RWPE2 (cell line): ENCODE measurements around the gene RAVER1.
"Not testable (repeated sequence)": the region's sequence is repeated elsewhere in the genome, so short reads cannot be mapped to it uniquely, and the experiment has no call there.

ENCODE experiments used
- ATAC-seq: fragments of 200-7000 bp; cut with Tn5 transposase; 3 replicates; pipeline ENCODE4 v1.9.1; 2021; ENCODE audit warnings: low read depth
- DNase-seq: peaks from one replicate; pipeline ENCODE4 v3.0.0-alpha.2; 2020; ENCODE audit warnings: low spot score
- H3K27ac ChIP-seq: fragments of 450-650 bp; 2 replicates; pipeline ENCODE4 v1.5.1; 2017; ENCODE audit warnings: mild to moderate bottlenecking; ENCODE audit not compliant: poor library complexity, severe bottlenecking
- H3K27me3 ChIP-seq: fragments of 250-450 bp; sonication (Bioruptor Pico); 2 replicates; pipeline ENCODE4 v1.5.1; 2021; ENCODE audit warnings: mild to moderate bottlenecking, moderate library complexity; ENCODE audit not compliant: insufficient read depth, poor library complexity, severe bottlenecking
- H3K36me3 ChIP-seq: fragments of 250-450 bp; sonication (Bioruptor Pico); 2 replicates; pipeline ENCODE4 v1.5.1; 2020; ENCODE audit warnings: low read depth, mild to moderate bottlenecking, moderate library complexity
- H3K4me1 ChIP-seq: fragments of 250-450 bp; sonication (Bioruptor Pico); 2 replicates; pipeline ENCODE4 v1.5.1; 2021; ENCODE audit warnings: mild to moderate bottlenecking, moderate library complexity; ENCODE audit not compliant: insufficient read depth, poor library complexity, severe bottlenecking
- H3K4me3 ChIP-seq: fragments of 250-450 bp; sonication (Bioruptor Pico); 2 replicates; pipeline ENCODE4 v1.5.1; 2021; ENCODE audit warnings: mild to moderate bottlenecking, moderate library complexity; ENCODE audit not compliant: severe bottlenecking
- H3K9me3 ChIP-seq: fragments of 250-450 bp; sonication (Bioruptor Pico); 2 replicates; pipeline ENCODE4 v1.5.1; 2021; ENCODE audit warnings: mild to moderate bottlenecking, moderate library complexity; ENCODE audit not compliant: severe bottlenecking
- CTCF ChIP-seq: fragments of 450-650 bp; IDR thresholded peaks from one replicate; pipeline ENCODE4 v1.5.1; 2017; ENCODE audit warnings: mild to moderate bottlenecking, moderate library complexity; ENCODE audit not compliant: poor library complexity, severe bottlenecking

Gene RAVER1

GRCh38 chr19:10374931-10375330 is 41.6 kb upstream of the RAVER1 start:
- H3K27me3 ChIP-seq = no peaks in the 10 kb centered on the region
- ATAC-seq = no peak
- H3K9me3 ChIP-seq = no peaks in the 10 kb centered on the region

GRCh38 chr19:10372690-10373089 is 39.4 kb upstream of the RAVER1 start:
- no peaks in the 10 kb centered on the region for H3K4me1 ChIP-seq
- TF ChIP-seq CTCF = no peak
- ATAC-seq (no peak), DNase-seq (no peak)
- H3K36me3 ChIP-seq = peaks cover 43% of the 10 kb centered on the region
- no peaks in the 10 kb centered on the region for H3K27me3 ChIP-seq
- no peak overlapping the region for H3K4me3 ChIP-seq
- H3K27ac ChIP-seq = no peak overlapping the region
- H3K9me3 ChIP-seq = no peaks in the 10 kb centered on the region

More at GRCh38 chr19:10374931-10375330, 41.6 kb upstream of the RAVER1 start:
- peaks cover 5% of the 10 kb centered on the region for H3K4me1 ChIP-seq
- no peak overlapping the region for H3K27ac ChIP-seq
- peaks cover 44% of the 10 kb centered on the region for H3K36me3 ChIP-seq
- no peak for DNase-seq
- no peak for TF ChIP-seq CTCF
- no peak overlapping the region for H3K4me3 ChIP-seq

- no peak overlapping the region for H3K4me3 ChIP-seq
Measured at GRCh38 chr19:10368101-10368803, 34.9 kb upstream of the RAVER1 start.

GRCh38 chr19:10366950-10367512 is 33.7 kb upstream of the RAVER1 start:
- not testable (repeated sequence) for H3K27me3 ChIP-seq, H3K9me3 ChIP-seq, H3K27ac ChIP-seq, DNase-seq, H3K4me1 ChIP-seq, H3K4me3 ChIP-seq, ATAC-seq
- peaks cover 46% of the 10 kb centered on the region for H3K36me3 ChIP-seq

More at GRCh38 chr19:10368101-10368803, 34.9 kb upstream of the RAVER1 start:
- ATAC-seq (no peak; the same call in 2 of the 3 replicates), DNase-seq (no peak)
- H3K9me3 ChIP-seq = no peaks in the 10 kb centered on the region
- H3K36me3 ChIP-seq = peaks cover 50% of the 10 kb centered on the region
- no peaks in the 10 kb centered on the region for H3K4me1 ChIP-seq
- H3K27me3 ChIP-seq = no peaks in the 10 kb centered on the region
- H3K27ac ChIP-seq = no peak overlapping the region
- TF ChIP-seq CTCF = no peak

- DNase-seq (no peak), ATAC-seq (no peak)
- H3K27me3 ChIP-seq = no peaks in the 10 kb centered on the region
- H3K27ac ChIP-seq = no peak overlapping the region
- H3K9me3 ChIP-seq = no peaks in the 10 kb centered on the region
- TF ChIP-seq CTCF = no peak
- peaks cover 35% of the 10 kb centered on the region for H3K36me3 ChIP-seq
- no peak overlapping the region for H3K4me3 ChIP-seq
- H3K4me1 ChIP-seq = no peaks in the 10 kb centered on the region
Measured at GRCh38 chr19:10365518-10365917, 32.2 kb upstream of the RAVER1 start.
